HG03565 (cell line): ENCODE data around the gene LAMA5.

ENCODE experiments used
- ATAC-seq: cut with Tn5 transposase; IDR thresholded peaks from one replicate; pipeline ENCODE4 v1.9.1; 2021; ENCODE audit warnings: mild to moderate bottlenecking, moderate library complexity; ENCODE audit not compliant: unreplicated experiment

Gene LAMA5, protein sequence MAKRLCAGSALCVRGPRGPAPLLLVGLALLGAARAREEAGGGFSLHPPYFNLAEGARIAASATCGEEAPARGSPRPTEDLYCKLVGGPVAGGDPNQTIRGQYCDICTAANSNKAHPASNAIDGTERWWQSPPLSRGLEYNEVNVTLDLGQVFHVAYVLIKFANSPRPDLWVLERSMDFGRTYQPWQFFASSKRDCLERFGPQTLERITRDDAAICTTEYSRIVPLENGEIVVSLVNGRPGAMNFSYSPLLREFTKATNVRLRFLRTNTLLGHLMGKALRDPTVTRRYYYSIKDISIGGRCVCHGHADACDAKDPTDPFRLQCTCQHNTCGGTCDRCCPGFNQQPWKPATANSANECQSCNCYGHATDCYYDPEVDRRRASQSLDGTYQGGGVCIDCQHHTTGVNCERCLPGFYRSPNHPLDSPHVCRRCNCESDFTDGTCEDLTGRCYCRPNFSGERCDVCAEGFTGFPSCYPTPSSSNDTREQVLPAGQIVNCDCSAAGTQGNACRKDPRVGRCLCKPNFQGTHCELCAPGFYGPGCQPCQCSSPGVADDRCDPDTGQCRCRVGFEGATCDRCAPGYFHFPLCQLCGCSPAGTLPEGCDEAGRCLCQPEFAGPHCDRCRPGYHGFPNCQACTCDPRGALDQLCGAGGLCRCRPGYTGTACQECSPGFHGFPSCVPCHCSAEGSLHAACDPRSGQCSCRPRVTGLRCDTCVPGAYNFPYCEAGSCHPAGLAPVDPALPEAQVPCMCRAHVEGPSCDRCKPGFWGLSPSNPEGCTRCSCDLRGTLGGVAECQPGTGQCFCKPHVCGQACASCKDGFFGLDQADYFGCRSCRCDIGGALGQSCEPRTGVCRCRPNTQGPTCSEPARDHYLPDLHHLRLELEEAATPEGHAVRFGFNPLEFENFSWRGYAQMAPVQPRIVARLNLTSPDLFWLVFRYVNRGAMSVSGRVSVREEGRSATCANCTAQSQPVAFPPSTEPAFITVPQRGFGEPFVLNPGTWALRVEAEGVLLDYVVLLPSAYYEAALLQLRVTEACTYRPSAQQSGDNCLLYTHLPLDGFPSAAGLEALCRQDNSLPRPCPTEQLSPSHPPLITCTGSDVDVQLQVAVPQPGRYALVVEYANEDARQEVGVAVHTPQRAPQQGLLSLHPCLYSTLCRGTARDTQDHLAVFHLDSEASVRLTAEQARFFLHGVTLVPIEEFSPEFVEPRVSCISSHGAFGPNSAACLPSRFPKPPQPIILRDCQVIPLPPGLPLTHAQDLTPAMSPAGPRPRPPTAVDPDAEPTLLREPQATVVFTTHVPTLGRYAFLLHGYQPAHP (N-terminal part only)

GRCh38 chr20:62367136-62367632 lies at the start of gene LAMA5:
Gene LAMA5 (minus strand): TSS chr20:62367312. CDS start chr20:62367245, 67 bp downstream.
- ATAC-seq, result no peak

DNA sequence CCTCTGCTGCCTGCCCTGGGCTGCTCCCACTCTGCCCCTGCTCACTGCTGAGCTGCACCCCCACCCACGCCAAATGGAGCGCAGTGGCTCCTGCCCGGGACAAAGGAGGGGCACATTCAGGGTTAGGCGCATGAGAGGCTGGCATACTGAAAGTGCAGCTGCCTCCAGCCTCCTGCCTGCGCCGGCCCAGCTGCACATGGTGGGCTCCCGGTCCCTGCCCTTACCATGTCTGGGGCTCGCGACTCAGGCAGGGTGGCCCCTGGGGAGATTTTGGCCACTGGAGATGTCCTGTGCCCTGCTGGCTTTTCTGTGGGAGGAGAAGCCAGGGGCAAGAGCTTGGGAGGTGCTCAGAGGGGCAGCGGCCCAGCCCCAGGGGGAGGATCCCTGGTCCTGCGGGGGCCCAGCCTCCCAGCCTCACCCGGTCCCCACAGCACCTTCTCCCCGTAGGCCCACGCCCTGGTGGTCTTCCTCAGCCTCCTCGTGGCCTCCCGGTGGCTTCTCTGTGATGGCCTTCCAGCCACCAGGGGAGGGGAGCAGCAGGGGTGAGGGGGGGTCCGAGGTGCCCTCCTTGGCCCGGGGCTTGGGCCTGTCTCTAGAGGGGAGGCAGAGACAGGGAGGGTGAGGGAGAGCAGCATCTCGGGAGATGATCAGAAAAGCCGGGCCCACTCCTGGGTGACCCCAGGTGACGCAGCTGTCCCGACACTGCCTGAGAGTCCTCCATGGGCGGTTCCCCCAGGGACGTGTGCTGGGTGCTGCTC lies 48.4 kb upstream of the LAMA5 start:
- ATAC-seq, result no peak

DNA sequence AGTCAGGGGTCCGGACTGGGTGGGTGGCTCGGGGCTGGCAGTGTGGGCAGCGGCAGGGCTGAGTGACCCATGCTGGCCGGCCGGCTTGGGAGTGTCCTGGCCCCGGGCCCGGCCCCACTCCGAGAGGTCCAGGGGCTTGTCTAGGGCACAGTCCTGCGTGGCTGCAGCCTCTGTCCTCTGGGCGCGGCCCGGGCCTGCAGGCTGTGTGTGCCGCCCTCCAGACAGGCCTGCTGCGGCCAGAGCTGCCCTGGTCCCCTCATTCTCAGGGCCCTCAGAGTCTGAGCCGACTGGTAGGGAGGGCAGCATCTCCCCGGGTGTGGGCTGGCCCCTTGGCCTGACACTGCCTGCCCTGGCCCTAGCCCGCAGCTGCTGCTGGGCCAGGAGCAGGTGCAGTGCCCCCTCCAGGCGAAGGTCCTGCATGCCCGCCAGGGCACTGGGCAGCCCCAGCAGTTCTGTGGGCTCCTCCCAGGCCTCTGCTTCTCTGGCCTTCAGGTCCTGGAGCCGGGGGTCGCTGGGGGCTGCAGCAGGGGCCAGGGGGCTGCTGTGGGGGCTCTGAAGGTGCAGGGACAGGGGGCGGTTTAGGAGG lies 46.9 kb upstream of the LAMA5 start:
- no peak for ATAC-seq

DNA sequence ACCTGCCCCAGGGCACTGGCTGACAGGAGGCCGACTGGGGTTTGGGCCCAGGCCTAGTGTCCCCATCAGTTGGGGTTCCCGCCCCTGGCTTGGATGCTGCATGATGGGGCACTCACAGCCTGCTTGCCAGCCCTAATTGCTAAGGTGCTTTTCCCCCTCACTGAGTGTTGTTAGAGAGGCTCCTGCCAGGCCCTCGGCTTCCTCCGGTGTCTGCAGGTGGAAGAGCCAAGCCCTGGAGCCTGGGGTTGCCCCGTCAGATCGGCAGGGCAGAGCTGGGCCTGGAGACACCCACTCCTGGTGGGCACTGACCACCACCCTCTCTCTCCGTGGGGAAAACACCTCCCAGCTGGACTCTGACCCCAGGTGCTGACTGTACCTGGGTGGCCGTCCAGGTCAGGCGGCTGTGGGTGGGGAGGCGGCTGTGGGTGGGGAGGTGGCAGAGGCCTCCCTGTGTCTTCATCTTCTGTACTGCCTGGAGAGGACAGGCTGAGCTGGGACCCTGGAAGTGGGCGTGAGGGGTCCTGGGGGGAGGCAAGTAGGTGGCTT lies 46.0 kb upstream of the LAMA5 start:
- ATAC-seq, result no peak

DNA sequence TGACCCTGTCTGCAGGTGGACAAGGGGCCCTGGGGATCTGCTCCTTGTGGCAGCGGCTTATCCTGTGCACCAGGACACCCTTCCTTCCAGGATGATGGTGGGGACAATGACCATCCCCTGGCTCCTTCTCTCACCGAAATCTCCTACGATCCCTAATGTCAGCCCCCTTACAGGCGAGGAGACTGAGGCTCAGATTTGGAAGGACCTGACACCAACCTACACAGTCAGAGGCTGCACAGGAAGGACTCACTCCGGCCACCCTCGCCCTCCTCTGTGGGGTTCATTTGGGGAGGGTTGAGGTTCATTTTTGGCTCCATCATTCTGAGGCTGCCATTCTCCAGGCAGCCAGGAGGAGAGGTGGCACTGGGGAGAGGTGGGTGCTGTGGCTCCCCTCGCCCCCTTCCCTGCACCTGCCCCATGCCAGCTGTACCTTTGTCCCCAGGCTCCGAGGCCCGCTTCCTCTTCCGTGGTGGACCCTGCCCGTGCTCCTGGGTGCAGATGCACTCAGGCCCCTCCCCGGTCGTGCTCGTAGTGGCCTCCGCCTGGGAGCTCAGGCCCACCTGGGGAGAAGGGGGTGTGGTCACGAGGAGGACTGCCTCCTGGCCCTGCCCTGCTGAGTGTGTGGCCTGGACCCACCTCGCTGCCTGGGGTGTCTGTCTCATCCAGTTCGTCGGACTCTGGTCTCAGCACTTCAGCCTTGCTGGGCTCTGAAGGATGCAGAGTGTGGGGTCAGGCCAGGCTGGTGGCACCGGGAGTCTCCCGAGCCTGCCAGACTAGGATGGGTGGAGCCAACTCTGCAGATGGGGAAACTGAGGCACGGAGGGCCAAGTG lies 45.3 kb upstream of the LAMA5 start:
- no peak for ATAC-seq

- no peak for ATAC-seq
These were observed 44.5 kb upstream of the LAMA5 start for GRCh38 chr20:62411479-62412193.

DNA sequence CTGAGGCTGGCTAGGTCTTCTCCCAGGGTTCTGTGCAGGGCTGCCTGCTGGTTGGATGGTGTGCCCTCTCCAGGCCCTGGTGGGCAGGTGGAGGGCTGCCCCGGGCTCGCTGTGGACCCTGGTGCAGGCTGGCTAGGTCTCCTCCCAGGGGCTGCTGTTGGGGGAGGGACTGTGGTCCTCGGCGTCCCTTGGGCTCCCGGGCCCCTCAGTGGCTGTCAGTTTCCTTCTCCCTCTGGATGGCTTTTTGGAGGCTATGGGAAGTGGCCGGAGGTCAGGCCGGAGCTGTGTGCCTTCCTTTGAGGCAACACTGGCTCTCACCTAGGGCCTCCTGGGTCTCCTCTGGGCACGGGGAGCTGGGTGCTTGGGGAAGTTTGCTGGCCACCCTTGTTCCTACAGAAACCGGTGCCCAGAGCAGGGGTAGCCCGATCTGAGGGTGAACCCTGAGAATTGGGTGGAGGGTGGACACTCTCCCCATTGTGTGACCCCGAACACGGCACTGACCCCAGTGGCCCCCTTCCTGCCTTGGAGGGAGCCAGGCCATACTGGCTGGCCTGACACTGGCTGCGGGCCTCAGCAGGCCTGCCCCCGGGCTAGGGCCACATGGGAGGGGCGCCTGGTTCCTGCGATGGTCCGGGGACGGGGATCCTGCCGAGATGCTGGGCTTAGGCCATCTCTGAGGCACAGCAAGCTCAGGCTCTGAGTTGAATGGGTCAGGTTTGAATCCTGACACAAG lies 43.8 kb upstream of the LAMA5 start:
- no peak for ATAC-seq

DNA sequence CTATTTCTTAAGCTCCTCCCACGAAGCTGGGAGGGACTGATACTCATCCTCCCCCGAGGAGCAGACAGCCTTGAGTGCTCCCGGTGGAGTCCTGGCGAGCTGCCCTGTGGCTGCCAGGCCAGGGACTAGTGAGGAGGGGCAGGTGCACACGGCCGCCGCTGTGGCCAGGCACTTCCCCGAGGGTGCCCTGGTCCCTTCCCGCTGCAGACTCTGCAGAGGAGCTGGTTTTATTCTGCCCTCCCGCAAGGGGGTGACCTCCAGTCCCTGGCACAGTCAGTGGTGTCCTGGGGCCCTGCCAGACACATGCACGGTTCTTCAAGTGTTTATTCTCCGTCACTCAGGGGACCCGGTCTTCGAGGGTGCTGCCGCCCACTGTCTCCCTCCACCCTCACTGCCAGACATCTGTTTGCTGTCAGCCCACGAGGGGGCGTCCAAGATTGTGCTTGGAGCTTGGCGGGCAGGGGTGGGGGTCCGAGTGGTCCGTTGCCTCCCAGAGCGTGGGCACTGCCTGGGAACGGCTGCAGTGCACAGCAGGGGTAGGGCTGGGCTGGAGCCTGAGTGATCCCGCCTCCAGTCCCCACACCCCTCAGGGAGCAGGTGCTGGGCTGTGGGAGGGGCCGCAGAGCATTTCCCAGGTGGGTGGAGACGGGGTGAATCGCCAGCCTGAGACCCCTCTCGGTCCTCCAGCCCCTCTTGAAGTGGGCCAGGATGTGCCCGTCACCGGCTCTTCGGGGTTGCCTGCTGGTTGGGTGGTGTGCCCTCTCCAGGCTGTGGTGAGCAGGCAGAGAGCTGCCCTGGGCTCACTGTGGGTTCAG lies 43.0 kb upstream of the LAMA5 start:
- no peak for ATAC-seq

DNA sequence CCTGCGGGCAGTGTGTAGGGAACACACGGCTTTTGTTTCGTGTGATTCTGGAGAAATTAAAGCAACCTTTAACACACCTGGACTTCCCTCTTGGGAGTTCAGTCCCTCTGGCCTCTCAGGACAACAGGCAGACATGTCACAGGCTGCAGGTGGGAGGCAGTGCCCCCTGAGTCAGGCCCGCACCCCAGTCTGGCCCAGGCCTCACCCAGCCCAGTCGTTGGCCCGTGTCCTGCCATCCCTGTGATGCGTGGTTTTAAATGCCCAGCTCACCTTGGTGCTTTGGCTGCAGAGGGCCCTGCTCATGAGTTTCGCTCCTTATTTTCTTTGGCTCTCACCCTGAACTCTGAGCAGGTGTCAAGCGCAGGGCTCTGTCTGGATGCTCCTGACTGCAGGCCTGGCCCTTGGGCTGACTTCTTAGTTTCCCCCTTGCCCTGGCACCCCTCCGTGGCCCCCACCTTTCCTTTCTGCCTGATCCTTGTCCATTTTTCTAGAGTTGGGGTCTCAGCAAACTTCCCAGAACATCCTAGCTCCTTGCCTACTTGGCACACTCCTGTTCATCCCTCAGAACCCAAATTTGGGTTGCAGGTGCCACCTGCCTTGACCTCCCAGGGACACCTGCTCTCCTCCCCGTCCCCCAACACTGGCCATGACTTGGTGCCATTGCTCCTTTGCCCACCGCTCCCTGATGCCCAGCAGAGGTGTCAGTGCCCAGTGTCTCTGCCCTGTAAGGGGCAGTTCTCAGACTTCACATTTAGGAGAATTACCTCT lies 42.2 kb upstream of the LAMA5 start:
- ATAC-seq, result no peak

- no peak for ATAC-seq
These were observed 41.5 kb upstream of the LAMA5 start for GRCh38 chr20:62408640-62409039.

GRCh38 chr20:62408055-62408454 lies 40.9 kb upstream of the LAMA5 start:
- no peak for ATAC-seq

- ATAC-seq, result peak; percentile 83
These were observed 40.3 kb upstream of the LAMA5 start, which contains the start of gene CABLES2 for GRCh38 chr20:62407221-62407992. Gene CABLES2 (minus strand): TSS chr20:62407285. CDS start chr20:62407276, 9 bp downstream.

- peak; percentile 0 for ATAC-seq
These were observed 39.6 kb upstream of the LAMA5 start for GRCh38 chr20:62406635-62407176.

GRCh38 chr20:62405981-62406513 lies 38.9 kb upstream of the LAMA5 start:
- ATAC-seq, result no peak
